ENCODE results near the gene GJA4. TPM values are rescaled to one million over a fixed set of nuclear protein-coding genes. Genes with fewer than 3 reads are reported as not detected.

GJA4 gene
- total RNA-seq, 1 experiment from 2014 or later, result not detected

DNA sequence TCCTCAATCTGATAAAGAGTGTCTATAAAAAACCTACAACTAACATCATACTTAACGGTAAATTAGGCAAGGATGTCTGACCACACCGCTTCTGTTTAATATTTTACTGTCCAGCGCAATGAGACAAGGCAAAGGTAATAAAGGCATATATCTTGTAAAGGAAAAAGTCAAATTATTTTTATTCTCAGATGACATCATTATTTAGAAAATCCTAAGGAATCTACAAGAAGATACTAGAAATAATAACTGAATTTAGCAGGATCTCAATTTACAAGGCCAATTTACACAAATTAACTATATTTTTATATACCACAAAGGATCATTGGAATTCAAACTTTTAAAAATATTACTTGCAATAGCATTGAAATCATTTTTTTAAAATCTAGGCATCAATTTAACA, 29.4 kb downstream of the GJA4 start:
- no peaks in the 10 kb centered on the region for H3K9me2 ChIP-seq (replicated peaks; ENCODE audit: low read length)
- H3K79me2 ChIP-seq (ENCODE audit: low read length), result no peaks in the 10 kb centered on the region
- no peak overlapping the region for H3K27ac ChIP-seq (ENCODE audit: low read length)
- no TSS peak for BruUV-seq (replicated peaks)
- H3K4me2 ChIP-seq (ENCODE audit: low read length), result no peak overlapping the region
- H3K9me3 ChIP-seq (ENCODE audit: low read length), result no peaks in the 10 kb centered on the region
- no peak for DNase-seq
- no peaks in the 10 kb centered on the region for H3K4me1 ChIP-seq (ENCODE audit: insufficient read depth, low read length)
- ChIA-PET CTCF (no interaction called here), POLR2A (ENCODE audit: unreplicated experiment) (no interaction called here)
- no peak overlapping the region for H2AFZ ChIP-seq (ENCODE audit: low read length)
- no peaks in the 10 kb centered on the region for H3K27me3 ChIP-seq (ENCODE audit: low read length)
- H3K36me3 ChIP-seq (ENCODE audit: low read depth, low read length), result no peaks in the 10 kb centered on the region
- TF ChIP-seq, protein P1, sequence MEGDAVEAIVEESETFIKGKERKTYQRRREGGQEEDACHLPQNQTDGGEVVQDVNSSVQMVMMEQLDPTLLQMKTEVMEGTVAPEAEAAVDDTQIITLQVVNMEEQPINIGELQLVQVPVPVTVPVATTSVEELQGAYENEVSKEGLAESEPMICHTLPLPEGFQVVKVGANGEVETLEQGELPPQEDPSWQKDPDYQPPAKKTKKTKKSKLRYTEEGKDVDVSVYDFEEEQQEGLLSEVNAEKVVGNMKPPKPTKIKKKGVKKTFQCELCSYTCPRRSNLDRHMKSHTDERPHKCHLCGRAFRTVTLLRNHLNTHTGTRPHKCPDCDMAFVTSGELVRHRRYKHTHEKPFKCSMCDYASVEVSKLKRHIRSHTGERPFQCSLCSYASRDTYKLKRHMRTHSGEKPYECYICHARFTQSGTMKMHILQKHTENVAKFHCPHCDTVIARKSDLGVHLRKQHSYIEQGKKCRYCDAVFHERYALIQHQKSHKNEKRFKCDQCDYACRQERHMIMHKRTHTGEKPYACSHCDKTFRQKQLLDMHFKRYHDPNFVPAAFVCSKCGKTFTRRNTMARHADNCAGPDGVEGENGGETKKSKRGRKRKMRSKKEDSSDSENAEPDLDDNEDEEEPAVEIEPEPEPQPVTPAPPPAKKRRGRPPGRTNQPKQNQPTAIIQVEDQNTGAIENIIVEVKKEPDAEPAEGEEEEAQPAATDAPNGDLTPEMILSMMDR (conservative IDR thresholded peaks at IDR 0.05; ENCODE audit: low read depth, low read length), result no peak
- TF ChIP-seq EZH2 (IDR thresholded peaks at IDR 0.05; ENCODE audit: low read length, unreplicated experiment), result no peak
- no peak for TF ChIP-seq EZH2phosphoT487 (IDR thresholded peaks at IDR 0.05; ENCODE audit: borderline replicate concordance, low read length)
- H4K20me1 ChIP-seq (ENCODE audit: low read length), result no peaks in the 10 kb centered on the region
- H3K4me3 ChIP-seq (ENCODE audit: low read length), result no peak overlapping the region
- H3F3A ChIP-seq (ENCODE audit: low read length, unreplicated experiment), result no peaks in the 10 kb centered on the region
- intact Hi-C loops (cut with micrococcal nuclease), result no loop called here
- no peak overlapping the region for H3K9ac ChIP-seq (ENCODE audit: low read length)
- ATAC-seq, result no peak

DNA sequence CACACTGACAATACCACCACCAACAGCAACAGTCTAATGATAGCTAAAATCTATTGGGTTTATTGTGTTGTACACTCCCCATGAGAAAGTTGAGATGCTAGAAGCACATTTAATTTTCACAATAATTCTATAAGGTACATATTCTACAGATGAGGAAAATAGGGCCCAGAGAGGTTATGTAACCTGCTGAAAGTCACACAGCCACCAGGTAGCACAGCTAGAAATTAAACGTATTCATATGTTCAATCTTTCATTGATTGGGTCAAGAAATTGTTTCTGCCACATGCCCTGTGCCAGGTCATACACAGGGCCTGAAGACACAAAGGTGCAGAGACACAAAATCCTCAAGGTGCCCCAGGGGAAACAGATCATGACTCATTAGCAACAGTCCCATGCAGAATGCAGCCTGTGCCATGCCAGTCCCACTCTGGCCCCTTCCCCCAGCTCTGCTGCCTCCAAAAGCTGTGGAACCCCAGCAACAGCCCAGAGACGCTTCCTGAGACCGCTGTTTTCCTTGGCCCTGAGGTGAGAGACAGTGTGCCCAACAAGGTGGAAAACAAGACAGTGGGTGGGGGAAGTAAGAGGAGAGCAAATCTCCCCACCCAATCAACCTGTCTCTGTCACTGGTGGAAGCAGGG, 32.1 kb downstream of the GJA4 start:
- CTCF ChIA-PET, result no interaction called here

DNA sequence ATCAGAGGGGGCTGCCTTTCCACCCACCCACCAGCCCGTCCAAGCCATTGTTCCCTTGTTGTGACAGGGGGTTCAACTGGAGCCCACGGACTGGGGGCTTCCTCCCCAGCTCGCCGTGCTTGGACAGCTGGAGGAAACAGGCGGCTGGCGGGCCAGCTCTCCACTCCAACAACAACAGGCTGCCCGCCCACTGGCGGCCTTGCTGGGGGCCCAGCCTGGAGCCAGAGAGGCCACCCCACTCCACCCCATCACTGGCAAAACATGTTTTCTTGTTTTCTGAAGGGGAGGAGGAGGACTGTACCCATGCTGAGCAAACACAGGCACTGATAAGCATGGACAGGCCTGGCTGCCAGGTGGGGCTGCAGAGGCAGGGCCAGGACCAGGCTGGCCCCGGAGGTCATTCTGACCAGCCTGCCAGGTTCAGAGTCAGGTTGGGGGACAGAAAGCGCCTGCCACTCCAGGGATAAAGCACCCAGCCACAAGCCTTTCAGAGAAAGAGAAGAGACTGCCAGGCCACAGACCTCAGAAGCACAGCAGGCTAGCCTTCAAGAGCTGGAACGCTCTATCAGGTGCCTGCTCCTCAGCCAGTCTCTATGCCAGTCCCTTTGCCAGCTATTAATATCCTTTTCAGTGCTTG, 32.8 kb downstream of the GJA4 start:
- no peak for ATAC-seq
- TF ChIP-seq EZH2 (IDR thresholded peaks at IDR 0.05; ENCODE audit: low read length, unreplicated experiment) (no peak), EZH2phosphoT487 (IDR thresholded peaks at IDR 0.05; ENCODE audit: borderline replicate concordance, low read length) (no peak)
- TF ChIP-seq, protein P1 (conservative IDR thresholded peaks at IDR 0.05; ENCODE audit: low read depth, low read length), result no peak
- H3K27me3 ChIP-seq (ENCODE audit: low read length), result no peaks in the 10 kb centered on the region
- no TSS peak for BruUV-seq (replicated peaks)
- no peak overlapping the region for H2AFZ ChIP-seq (ENCODE audit: low read length)
- H3K36me3 ChIP-seq (ENCODE audit: low read depth, low read length), result no peaks in the 10 kb centered on the region
- no peak overlapping the region for H3K4me2 ChIP-seq (ENCODE audit: low read length)
- no peak for DNase-seq
- no peaks in the 10 kb centered on the region for H3K79me2 ChIP-seq (ENCODE audit: low read length)
- CTCF ChIA-PET, result no interaction called here
- no peak overlapping the region for H3K9ac ChIP-seq (ENCODE audit: low read length)
- POLR2A ChIA-PET (ENCODE audit: unreplicated experiment), result no interaction called here
- no peaks in the 10 kb centered on the region for H3K9me2 ChIP-seq (replicated peaks; ENCODE audit: low read length)
- no peaks in the 10 kb centered on the region for H3K9me3 ChIP-seq (ENCODE audit: low read length)
- H3F3A ChIP-seq (ENCODE audit: low read length, unreplicated experiment), result no peaks in the 10 kb centered on the region
- no peaks in the 10 kb centered on the region for H4K20me1 ChIP-seq (ENCODE audit: low read length)
- no peaks in the 10 kb centered on the region for H3K4me1 ChIP-seq (ENCODE audit: insufficient read depth, low read length)
- H3K27ac ChIP-seq (ENCODE audit: low read length), result no peak overlapping the region
- intact Hi-C loops (cut with micrococcal nuclease), result no loop called here
- H3K4me3 ChIP-seq (ENCODE audit: low read length), result no peak overlapping the region

More for the DNA sequence above, 32.1 kb downstream of the GJA4 start:
- Histone ChIP-seq H3K4me1 (ENCODE audit: insufficient read depth, low read length) (no peaks in the 10 kb centered on the region), H3K79me2 (ENCODE audit: low read length) (no peaks in the 10 kb centered on the region), H4K20me1 (ENCODE audit: low read length) (no peaks in the 10 kb centered on the region), H3K4me3 (ENCODE audit: low read length) (no peak overlapping the region), H3F3A (ENCODE audit: low read length, unreplicated experiment) (no peaks in the 10 kb centered on the region), H2AFZ (ENCODE audit: low read length) (no peak overlapping the region), H3K9ac (ENCODE audit: low read length) (no peak overlapping the region), H3K9me3 (ENCODE audit: low read length) (no peaks in the 10 kb centered on the region), H3K9me2 (replicated peaks; ENCODE audit: low read length) (no peaks in the 10 kb centered on the region), H3K27me3 (ENCODE audit: low read length) (no peaks in the 10 kb centered on the region), H3K27ac (ENCODE audit: low read length) (no peak overlapping the region), H3K36me3 (ENCODE audit: low read depth, low read length) (no peaks in the 10 kb centered on the region), H3K4me2 (ENCODE audit: low read length) (no peak overlapping the region)
- no peak for ATAC-seq
- TF ChIP-seq EZH2phosphoT487 (IDR thresholded peaks at IDR 0.05; ENCODE audit: borderline replicate concordance, low read length), result no peak
- TF ChIP-seq EZH2 (IDR thresholded peaks at IDR 0.05; ENCODE audit: low read length, unreplicated experiment), result no peak
- no TSS peak for BruUV-seq (replicated peaks)
- POLR2A ChIA-PET (ENCODE audit: unreplicated experiment), result no interaction called here
- no peak for DNase-seq
- intact Hi-C loops (cut with micrococcal nuclease), result no loop called here
